Measurements from ENCODE around the gene SARDH.
"Not testable (repeated sequence)": the region's sequence is repeated elsewhere in the genome, so short reads cannot be mapped to it uniquely, and the experiment has no call there.

The SARDH gene

DNA sequence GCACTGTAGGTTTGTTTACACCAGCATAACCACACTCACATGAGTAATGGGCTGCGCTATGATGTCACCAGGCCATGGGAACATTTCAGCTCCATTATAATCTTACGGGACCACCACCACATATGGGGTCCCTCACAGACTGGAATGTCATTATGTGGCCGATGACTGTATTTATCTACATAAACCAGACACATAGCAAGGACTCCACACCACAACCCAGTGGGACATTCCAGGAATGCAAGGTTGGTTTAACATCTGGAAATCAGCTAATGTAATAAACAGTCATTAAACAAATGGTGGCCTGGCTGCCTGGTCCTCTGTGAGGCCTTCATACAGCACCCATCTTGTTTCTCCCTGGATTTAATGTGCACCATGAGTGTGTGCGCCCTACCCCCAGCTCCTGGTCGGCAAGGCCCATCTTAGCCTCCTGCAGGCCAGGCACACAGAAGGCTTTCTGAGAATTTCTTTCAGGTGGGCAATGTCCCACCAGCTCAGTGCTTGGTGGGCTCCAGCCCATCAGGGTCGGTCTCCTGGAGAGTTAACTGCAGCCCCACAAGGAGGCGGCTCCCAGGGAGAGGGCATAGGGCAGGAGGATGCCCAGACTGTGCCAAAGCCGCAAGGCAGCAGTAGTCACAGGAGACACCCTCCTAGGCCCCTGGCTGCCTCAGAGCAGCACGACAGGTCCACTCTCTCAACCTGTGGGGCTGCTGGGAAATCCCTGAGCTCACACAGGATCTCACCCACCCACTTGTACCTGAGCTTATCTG lies 35.9 kb upstream of the SARDH start:
- H3K4me1 ChIP-seq (ENCODE audit: control insufficient read depth, insufficient read depth, low read length) = no peaks in the 10 kb centered on the region
- H3K36me3 ChIP-seq (ENCODE audit: control insufficient read depth, insufficient read depth, low read length) = peaks cover 12% of the 10 kb centered on the region
- H3K9ac ChIP-seq (ENCODE audit: low read length) = no peak overlapping the region

DNA sequence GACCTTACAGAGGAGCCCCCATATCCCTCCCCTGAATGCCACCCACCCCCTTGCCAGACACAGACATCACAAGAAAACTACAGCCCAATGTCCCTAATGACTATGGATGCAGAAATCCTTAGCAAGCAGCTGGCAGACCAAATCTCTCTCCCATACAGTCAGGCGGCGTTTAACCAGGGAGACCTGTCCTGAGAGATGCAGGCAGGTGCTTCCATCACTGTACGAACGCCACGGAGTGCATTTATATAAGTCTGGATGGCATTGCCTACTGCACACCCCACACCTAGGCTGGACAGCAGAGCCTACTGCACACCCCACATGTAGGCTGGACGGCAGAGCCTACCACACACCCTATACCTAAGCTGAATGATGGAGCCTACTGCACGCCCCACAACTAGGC lies 34.4 kb upstream of the SARDH start:
- no peak overlapping the region for H3K4me3 ChIP-seq (ENCODE audit: low read length)
- H3K36me3 ChIP-seq (ENCODE audit: control insufficient read depth, insufficient read depth, low read length) = peaks cover 16% of the 10 kb centered on the region
- no peaks in the 10 kb centered on the region for H3K27me3 ChIP-seq (ENCODE audit: control insufficient read depth, insufficient read depth, low read length)
- H3K4me1 ChIP-seq (ENCODE audit: control insufficient read depth, insufficient read depth, low read length) = no peaks in the 10 kb centered on the region
- peaks cover 6% of the 10 kb centered on the region for H3K9me3 ChIP-seq (ENCODE audit: control insufficient read depth, low read length)
- no peak overlapping the region for H3K9ac ChIP-seq (ENCODE audit: low read length)

More for the DNA sequence above, 35.9 kb upstream of the SARDH start:
- Histone ChIP-seq H3K27me3 (ENCODE audit: control insufficient read depth, insufficient read depth, low read length) (no peaks in the 10 kb centered on the region), H3K4me3 (ENCODE audit: low read length) (no peak overlapping the region), H3K9me3 (ENCODE audit: control insufficient read depth, low read length) (peaks cover 6% of the 10 kb centered on the region)

- H3K4me1 ChIP-seq (ENCODE audit: control insufficient read depth, insufficient read depth, low read length) = no peaks in the 10 kb centered on the region
- H3K9ac ChIP-seq (ENCODE audit: low read length) = no peak overlapping the region
- peaks cover 16% of the 10 kb centered on the region for H3K36me3 ChIP-seq (ENCODE audit: control insufficient read depth, insufficient read depth, low read length)
- peaks cover 6% of the 10 kb centered on the region for H3K9me3 ChIP-seq (ENCODE audit: control insufficient read depth, low read length)
- no peaks in the 10 kb centered on the region for H3K27me3 ChIP-seq (ENCODE audit: control insufficient read depth, insufficient read depth, low read length)
- no peak overlapping the region for H3K4me3 ChIP-seq (ENCODE audit: low read length)
Measured at GRCh38 chr9:133771486-133772482, 33.6 kb upstream of the SARDH start.

GRCh38 chr9:133770076-133770777 lies 32.1 kb upstream of the SARDH start:
- peaks cover 16% of the 10 kb centered on the region for H3K36me3 ChIP-seq (ENCODE audit: control insufficient read depth, insufficient read depth, low read length)

DNA sequence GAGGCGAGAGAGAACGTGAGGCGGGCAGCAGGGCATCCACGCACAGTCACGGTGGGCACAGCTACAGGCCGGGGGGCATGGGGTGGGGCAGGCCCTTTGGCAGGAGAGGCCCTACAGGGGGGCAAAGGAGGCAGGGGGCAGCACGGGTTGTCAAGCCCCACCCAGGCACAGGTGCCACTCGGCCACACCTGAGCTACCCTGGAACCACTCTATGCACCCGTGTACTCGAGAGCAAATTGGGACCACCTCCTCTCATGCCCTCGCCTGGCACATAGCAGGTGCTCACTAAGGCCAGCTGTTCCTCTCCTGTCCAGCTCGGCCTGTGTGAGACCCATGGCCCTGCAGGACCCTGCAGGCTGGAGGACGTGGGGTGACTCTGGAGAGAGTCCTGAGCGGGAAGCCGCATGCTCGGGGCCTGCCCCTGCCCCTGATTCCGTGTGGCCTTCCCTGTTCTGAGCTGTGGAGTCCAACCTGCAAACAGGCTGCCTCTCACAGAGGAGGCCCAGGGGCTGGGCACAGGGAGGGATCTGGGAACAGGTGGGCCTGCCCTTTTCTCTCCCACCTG lies 31.4 kb upstream of the SARDH start:
- Histone ChIP-seq H3K4me1 (ENCODE audit: control insufficient read depth, insufficient read depth, low read length) (no peaks in the 10 kb centered on the region), H3K9me3 (ENCODE audit: control insufficient read depth, low read length) (peaks cover 6% of the 10 kb centered on the region), H3K27me3 (ENCODE audit: control insufficient read depth, insufficient read depth, low read length) (no peaks in the 10 kb centered on the region), H3K36me3 (ENCODE audit: control insufficient read depth, insufficient read depth, low read length) (peaks cover 13% of the 10 kb centered on the region), H3K4me3 (ENCODE audit: low read length) (no peak overlapping the region), H3K9ac (ENCODE audit: low read length) (no peak overlapping the region)

More at GRCh38 chr9:133770076-133770777, 32.1 kb upstream of the SARDH start:
- Histone ChIP-seq H3K4me1 (ENCODE audit: control insufficient read depth, insufficient read depth, low read length) (no peaks in the 10 kb centered on the region), H3K27me3 (ENCODE audit: control insufficient read depth, insufficient read depth, low read length) (no peaks in the 10 kb centered on the region), H3K9me3 (ENCODE audit: control insufficient read depth, low read length) (peaks cover 6% of the 10 kb centered on the region), H3K4me3 (ENCODE audit: low read length) (no peak overlapping the region), H3K9ac (ENCODE audit: low read length) (no peak overlapping the region)

DNA sequence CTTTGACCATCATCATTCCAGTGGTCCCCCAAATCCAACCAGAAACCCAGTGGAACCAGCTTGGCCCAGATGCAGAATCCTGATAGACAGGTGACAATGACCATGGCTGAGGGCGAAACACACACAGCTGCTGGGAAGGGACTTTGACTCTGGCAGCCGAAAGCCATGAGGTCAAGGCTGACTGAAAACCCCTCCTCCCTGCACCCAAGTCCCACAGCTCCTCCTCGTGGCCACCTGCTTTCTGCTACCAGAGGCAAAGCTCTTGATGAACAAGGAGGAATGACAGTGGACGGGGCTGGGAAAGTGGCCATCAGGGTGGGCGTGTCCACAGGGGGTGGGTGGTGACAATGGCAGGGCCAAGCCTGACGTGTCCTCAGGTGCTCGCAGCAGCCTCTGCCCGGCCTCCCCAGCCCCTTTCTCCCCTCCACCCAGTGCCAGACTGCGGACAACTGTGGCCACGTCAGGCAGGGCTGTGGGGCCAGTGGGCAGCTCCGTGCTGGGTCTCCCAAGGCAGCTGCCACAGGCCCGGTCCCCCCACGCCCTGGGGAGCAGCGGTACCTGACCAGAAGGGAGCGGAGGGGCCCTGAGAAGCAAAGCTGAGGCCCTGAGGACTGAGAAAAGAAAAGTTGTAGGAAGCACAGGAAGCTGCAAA lies 30.8 kb upstream of the SARDH start:
- Histone ChIP-seq H3K9ac (ENCODE audit: low read length) (no peak overlapping the region), H3K4me3 (ENCODE audit: low read length) (no peak overlapping the region), H3K9me3 (ENCODE audit: control insufficient read depth, low read length) (peaks cover under 1% of the 10 kb centered on the region), H3K27me3 (ENCODE audit: control insufficient read depth, insufficient read depth, low read length) (no peaks in the 10 kb centered on the region), H3K36me3 (ENCODE audit: control insufficient read depth, insufficient read depth, low read length) (peaks cover 7% of the 10 kb centered on the region), H3K4me1 (ENCODE audit: control insufficient read depth, insufficient read depth, low read length) (no peaks in the 10 kb centered on the region)

GRCh38 chr9:133768371-133768858 lies 30.3 kb upstream of the SARDH start:
- Histone ChIP-seq H3K27me3 (ENCODE audit: control insufficient read depth, insufficient read depth, low read length) (no peaks in the 10 kb centered on the region), H3K4me1 (ENCODE audit: control insufficient read depth, insufficient read depth, low read length) (no peaks in the 10 kb centered on the region), H3K9ac (ENCODE audit: low read length) (no peak overlapping the region), H3K36me3 (ENCODE audit: control insufficient read depth, insufficient read depth, low read length) (peaks cover 4% of the 10 kb centered on the region), H3K9me3 (ENCODE audit: control insufficient read depth, low read length) (no peaks in the 10 kb centered on the region), H3K4me3 (ENCODE audit: low read length) (no peak overlapping the region)

DNA sequence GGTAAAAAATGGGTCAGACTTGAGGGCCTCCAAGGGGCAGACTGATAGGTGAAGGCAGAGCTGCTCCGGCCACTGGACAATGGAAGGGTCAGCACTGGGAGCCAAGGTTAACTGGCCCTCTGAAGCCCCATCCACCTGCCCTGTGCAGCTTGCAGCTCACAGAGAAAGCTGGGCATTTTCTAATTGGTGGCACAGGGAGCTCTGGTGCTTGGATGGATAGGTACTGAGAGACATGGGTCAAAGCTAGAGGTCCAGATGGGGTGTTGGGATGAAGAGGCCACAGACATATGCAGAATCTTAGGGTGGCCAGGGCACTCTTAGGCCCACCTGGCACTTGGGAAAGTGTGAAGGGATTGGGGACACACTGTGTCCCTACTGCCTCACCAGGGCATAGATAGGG lies 29.5 kb upstream of the SARDH start:
- Histone ChIP-seq H3K36me3 (ENCODE audit: control insufficient read depth, insufficient read depth, low read length) (peaks cover 4% of the 10 kb centered on the region), H3K27me3 (ENCODE audit: control insufficient read depth, insufficient read depth, low read length) (no peaks in the 10 kb centered on the region), H3K9me3 (ENCODE audit: control insufficient read depth, low read length) (no peaks in the 10 kb centered on the region), H3K9ac (ENCODE audit: low read length) (no peak overlapping the region), H3K4me1 (ENCODE audit: control insufficient read depth, insufficient read depth, low read length) (no peaks in the 10 kb centered on the region), H3K4me3 (ENCODE audit: low read length) (no peak overlapping the region)

DNA sequence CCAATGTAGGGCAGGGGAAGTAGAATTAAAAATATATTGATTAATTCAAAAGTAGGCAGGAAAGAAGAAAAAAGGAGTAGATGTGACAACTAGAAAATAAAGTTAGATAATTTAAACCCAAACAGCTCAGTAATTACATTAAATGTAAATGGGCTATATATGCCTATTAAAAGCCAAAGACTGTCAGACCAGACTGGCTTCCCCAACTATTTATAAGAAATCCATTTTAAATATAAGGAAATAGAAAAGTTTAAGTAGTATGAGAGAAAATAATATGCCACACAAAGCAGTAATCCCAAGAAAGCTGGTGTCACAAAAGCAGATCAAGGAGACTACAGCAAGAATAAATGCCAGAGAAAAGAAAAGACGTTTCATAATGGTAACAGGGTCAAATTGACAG lies 28.9 kb upstream of the SARDH start:
- no peaks in the 10 kb centered on the region for H3K4me1 ChIP-seq (ENCODE audit: control insufficient read depth, insufficient read depth, low read length)
- H3K9me3 ChIP-seq (ENCODE audit: control insufficient read depth, low read length) = no peaks in the 10 kb centered on the region
- no peak overlapping the region for H3K9ac ChIP-seq (ENCODE audit: low read length)
- peaks cover 4% of the 10 kb centered on the region for H3K36me3 ChIP-seq (ENCODE audit: control insufficient read depth, insufficient read depth, low read length)
- no peak overlapping the region for H3K4me3 ChIP-seq (ENCODE audit: low read length)
- H3K27me3 ChIP-seq (ENCODE audit: control insufficient read depth, insufficient read depth, low read length) = no peaks in the 10 kb centered on the region

DNA sequence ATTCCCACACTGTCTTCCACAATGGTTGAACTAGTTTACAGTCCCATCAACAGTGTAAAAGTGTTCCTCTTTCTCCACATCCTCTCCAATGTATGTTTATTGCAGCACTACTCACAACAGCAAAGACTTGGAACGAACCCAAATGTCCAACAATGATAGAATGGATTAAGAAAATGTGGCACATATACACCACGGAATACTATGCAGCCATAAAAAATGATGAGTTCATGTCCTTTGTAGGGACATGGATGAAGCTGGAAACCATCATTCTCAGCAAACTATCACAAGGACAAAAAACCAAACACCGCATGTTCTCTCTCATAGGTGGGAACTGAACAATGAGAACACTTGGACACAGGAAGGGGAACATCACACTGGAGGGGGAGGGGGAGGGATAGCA lies 28.1 kb upstream of the SARDH start:
- H3K36me3 ChIP-seq (ENCODE audit: control insufficient read depth, insufficient read depth, low read length); H3K9ac ChIP-seq (ENCODE audit: low read length); H3K9me3 ChIP-seq (ENCODE audit: control insufficient read depth, low read length); H3K27me3 ChIP-seq (ENCODE audit: control insufficient read depth, insufficient read depth, low read length); H3K4me3 ChIP-seq (ENCODE audit: low read length); H3K4me1 ChIP-seq (ENCODE audit: control insufficient read depth, insufficient read depth, low read length): not testable (repeated sequence)

All from mucosa of stomach (tissue), 1 donor.